Stimulated activated naive CD8-positive, alpha-beta T cell treated with anti-CD3 and anti-CD28 coated beads, Interleukin-15, Interleukin-2, amounts not matched to agents 100 ng/mL and 50 ng/mL, for 24 hours (primary cell): ENCODE measurements around the gene B4GALT4.
"Not testable (repeated sequence)": the region's sequence is repeated elsewhere in the genome, so short reads cannot be mapped to it uniquely, and the experiment has no call there.

Experiments
- H3K27ac Mint-ChIP-seq: one replicate; pipeline ENCODE4 v1.8.0; 2021; ENCODE audit warnings: mild to moderate bottlenecking, mixed read lengths
- H3K27me3 Mint-ChIP-seq: one replicate; pipeline ENCODE4 v1.8.0; 2021; ENCODE audit warnings: mixed read lengths
- H3K36me3 Mint-ChIP-seq: one replicate; pipeline ENCODE4 v1.8.0; 2021; ENCODE audit warnings: low read depth, mixed read lengths
- H3K4me1 Mint-ChIP-seq: one replicate; pipeline ENCODE4 v1.8.0; 2021; ENCODE audit warnings: low read depth, mixed read lengths
- H3K4me3 Mint-ChIP-seq: one replicate; pipeline ENCODE4 v1.8.0; 2021; ENCODE audit warnings: mild to moderate bottlenecking, mixed read lengths
- H3K9me3 Mint-ChIP-seq: one replicate; pipeline ENCODE4 v1.8.0; 2021; ENCODE audit warnings: mixed read lengths

Gene B4GALT4, protein sequence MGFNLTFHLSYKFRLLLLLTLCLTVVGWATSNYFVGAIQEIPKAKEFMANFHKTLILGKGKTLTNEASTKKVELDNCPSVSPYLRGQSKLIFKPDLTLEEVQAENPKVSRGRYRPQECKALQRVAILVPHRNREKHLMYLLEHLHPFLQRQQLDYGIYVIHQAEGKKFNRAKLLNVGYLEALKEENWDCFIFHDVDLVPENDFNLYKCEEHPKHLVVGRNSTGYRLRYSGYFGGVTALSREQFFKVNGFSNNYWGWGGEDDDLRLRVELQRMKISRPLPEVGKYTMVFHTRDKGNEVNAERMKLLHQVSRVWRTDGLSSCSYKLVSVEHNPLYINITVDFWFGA

DNA sequence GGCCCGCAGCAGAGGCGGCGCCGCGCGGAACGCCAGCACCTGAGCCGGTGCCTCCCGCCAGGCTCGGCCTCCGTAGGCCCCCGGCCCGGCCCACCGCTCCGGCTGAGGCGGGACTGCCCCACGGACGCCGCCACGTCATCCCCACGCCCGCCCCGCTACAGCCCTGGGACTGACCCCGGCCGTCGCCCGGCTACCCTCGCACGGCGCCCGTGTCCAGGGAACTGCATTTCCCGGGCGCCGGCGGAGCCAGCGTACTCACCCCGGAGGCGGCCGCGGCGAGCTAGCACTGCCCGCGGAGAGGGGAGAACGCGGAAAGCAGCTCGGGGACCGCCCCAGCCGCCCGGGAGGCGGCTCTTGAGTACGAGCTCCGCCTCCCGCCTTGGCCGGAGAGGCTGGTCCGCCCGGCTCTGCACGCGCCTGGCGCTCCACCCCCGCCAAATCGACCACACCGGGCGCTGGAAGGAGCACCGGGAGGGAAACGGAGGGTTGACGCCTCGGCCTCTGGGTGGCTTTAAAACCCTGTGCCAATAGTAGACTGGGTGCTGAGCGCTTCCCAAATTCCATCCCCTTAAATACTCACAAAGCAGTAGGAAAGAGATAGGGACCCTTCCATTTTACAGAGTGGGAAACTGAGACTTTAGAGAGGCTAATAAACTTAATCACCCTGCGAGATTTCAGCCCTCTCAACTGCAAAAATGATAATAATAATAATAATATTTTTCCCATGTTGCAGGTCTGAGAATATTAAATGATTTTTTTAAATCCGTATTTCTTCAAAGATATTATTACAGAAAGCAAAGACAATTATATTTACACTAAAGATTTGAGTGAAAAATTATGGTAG, at the start of gene B4GALT4:
TSS of gene B4GALT4 (minus strand) at position 288 of the 844 bp plus-strand sequence. CDS start 10,779 bp downstream, outside the sequence.
- Mint-ChIP-seq H3K27ac (peak within 1 kb of the TSS; percentile 87), H3K36me3 (peaks cover 11% of the 10 kb centered on the region), H3K27me3 (no peaks in the 10 kb centered on the region), H3K4me1 (peaks cover 49% of the 10 kb centered on the region), H3K4me3 (peak within 1 kb of the TSS; percentile 82), H3K9me3 (no peaks in the 10 kb centered on the region)

DNA sequence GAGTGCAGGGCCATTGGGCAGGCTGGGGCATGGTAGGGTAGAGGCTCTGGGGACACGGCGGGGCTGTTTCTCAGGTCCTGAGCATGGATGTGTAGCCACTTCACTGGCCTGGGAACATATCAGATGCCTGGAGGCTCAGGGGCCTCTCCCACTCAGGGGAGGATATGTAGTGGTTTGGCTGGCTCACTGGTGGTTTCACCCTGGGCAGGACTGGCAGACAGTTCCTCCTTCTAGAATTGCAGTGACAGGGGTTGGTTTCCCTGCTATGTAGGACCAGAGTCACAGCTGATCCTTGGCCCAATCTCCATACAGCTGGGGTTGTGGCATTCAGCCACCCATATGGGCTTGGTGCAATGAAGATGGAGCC, 48.7 kb upstream of the B4GALT4 start:
- no peak overlapping the region for H3K4me3 Mint-ChIP-seq

DNA sequence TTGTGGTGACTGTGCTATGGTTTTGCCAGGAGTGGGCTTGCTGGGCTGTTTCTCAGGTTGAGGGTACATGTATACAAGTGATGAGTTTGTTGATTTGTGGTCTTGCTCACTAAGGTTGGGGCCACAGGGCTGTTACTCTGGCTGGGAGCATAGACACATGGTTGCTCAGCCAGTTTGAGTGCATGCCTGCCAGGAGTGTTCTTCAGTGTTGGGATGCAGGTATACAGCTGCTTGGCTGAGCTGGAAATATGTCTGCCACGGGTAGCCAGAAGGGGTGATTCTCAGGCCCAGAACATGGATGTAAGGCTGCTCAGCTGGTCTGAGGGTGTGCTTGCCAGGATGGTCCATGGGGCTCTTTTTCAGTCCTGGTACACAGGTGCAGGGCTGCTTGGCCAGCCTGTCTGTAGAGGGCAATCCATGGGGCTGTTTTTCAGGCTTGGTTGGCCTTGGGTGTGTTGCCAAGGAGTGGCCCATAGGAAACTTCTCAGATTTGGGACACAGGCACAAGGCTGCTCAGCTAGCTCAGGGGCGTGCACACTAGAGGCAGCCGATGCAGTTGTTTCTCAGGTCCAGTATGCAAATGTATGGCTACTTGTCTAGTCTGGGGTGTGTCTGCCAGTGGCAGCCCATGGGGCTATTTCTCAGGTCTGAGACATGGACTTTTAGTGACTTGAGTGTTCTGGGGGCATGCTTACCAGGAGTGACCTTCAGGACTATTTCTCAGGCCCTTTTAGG, 48.2 kb upstream of the B4GALT4 start:
- Mint-ChIP-seq H3K4me1 (peaks cover 16% of the 10 kb centered on the region), H3K36me3 (peaks cover 6% of the 10 kb centered on the region), H3K9me3 (peaks cover 14% of the 10 kb centered on the region), H3K27me3 (no peaks in the 10 kb centered on the region), H3K4me3 (no peak overlapping the region), H3K27ac (no peak overlapping the region)

More for the DNA sequence above, 48.7 kb upstream of the B4GALT4 start:
- Mint-ChIP-seq H3K36me3 (peaks cover 6% of the 10 kb centered on the region), H3K9me3 (peaks cover 14% of the 10 kb centered on the region), H3K27me3 (no peaks in the 10 kb centered on the region), H3K4me1 (peaks cover 16% of the 10 kb centered on the region), H3K27ac (no peak overlapping the region)

DNA sequence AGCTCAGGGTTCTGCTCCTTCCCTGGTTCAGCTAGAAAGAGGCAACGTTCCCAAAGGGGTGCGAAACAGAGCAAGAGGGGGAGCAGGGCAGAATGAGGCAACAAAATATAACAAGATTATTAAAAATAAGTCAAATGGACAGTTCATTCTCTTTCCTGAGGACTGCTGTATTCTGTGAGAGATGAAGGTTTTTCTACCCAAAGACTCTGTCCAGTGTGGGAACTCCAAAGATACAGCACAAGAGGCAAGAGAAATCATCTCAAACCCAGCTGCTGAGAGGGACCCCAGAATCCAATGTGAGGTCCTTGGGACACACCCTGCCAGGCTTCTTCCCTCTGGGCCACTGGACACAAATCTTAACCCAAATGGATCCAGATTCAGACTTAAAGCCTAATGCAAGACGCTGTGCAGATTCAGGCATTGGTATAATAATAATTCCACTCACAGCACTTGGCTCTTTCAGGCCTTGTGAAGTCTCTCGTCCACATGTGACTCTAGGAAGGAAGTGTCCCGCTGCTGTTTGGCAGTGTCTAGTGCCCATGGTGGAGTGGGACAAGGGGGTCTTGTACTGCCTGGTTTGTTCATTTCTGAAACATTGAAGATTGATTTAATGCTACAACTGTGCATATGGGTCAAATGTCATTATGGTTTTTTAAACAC, 39.0 kb upstream of the B4GALT4 start:
- peaks cover 14% of the 10 kb centered on the region for H3K9me3 Mint-ChIP-seq
- H3K27me3 Mint-ChIP-seq: no peaks in the 10 kb centered on the region
- H3K4me1 Mint-ChIP-seq: peaks cover 4% of the 10 kb centered on the region
- no peak overlapping the region for H3K27ac Mint-ChIP-seq
- H3K36me3 Mint-ChIP-seq: peaks cover 11% of the 10 kb centered on the region
- H3K4me3 Mint-ChIP-seq: no peak overlapping the region

DNA sequence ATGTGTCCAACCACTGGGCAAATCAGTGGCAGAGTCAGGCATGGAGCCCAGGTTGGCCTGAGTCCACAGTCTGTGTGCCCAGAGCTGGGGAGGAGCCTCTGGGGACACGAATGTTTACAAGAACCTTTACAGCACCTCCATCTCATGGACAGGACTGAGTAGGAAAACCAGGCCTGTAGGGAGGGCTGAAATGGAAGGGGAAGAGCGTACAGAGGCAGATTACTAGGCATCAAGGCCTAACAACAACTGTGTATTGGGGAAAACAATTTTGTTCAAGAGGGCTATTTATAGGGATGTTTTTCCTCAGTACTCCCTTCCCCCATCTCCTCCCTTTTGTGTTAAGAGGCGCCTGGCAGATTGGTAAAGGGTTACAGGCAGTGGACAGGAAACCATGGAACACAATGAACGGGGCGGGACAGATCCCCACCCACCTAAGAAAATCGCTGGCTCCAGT, 38.5 kb upstream of the B4GALT4 start:
- peaks cover 7% of the 10 kb centered on the region for H3K4me1 Mint-ChIP-seq
- no peak overlapping the region for H3K27ac Mint-ChIP-seq
- H3K4me3 Mint-ChIP-seq: no peak overlapping the region
- H3K36me3 Mint-ChIP-seq: peaks cover 11% of the 10 kb centered on the region
- peaks cover 14% of the 10 kb centered on the region for H3K9me3 Mint-ChIP-seq
- H3K27me3 Mint-ChIP-seq: no peaks in the 10 kb centered on the region

DNA sequence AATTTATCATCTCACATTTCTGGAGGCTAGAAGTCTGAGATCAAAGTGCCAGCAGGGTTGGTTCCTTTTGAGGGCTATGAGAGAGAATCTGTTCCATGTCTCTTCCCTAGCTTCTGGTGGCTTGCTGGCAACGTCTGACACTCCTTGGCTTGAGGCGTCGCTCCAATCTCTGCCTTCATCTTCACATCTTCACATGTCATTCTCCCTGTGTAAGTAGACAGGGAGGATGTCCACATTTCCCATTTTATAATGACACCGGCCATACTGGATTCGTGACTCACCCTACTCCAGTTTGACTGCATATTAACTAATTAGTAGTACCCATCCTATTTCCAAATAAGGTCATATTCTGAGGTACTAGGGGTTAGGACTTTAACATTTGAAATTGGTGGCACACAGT, 36.0 kb upstream of the B4GALT4 start:
- peaks cover 7% of the 10 kb centered on the region for H3K4me1 Mint-ChIP-seq
- H3K36me3 Mint-ChIP-seq: peaks cover 1% of the 10 kb centered on the region
- H3K9me3 Mint-ChIP-seq: peaks cover 3% of the 10 kb centered on the region
- H3K27ac Mint-ChIP-seq: no peak overlapping the region
- no peaks in the 10 kb centered on the region for H3K27me3 Mint-ChIP-seq
- H3K4me3 Mint-ChIP-seq: no peak overlapping the region

DNA sequence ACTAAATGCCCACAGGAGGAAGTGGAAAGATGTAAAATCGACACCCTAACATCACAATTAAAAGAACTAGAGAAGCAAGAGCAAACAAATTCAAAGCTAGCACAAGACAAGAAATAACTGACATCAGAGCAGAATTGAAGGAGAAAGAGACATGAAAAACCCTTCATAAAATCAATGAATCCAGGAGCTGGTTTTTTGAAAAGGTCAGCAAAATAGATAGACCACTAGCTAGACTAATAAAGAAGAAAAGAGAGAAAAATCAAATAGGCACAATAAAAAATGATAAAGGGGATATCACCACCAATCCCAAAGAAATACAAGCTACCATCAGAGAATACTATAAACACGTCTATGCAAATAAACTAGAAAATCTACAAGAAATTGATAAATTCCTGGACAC, 29.5 kb upstream of the B4GALT4 start:
- H3K27me3 Mint-ChIP-seq, H3K4me3 Mint-ChIP-seq, H3K27ac Mint-ChIP-seq, H3K9me3 Mint-ChIP-seq, H3K4me1 Mint-ChIP-seq, H3K36me3 Mint-ChIP-seq: not testable (repeated sequence)

DNA sequence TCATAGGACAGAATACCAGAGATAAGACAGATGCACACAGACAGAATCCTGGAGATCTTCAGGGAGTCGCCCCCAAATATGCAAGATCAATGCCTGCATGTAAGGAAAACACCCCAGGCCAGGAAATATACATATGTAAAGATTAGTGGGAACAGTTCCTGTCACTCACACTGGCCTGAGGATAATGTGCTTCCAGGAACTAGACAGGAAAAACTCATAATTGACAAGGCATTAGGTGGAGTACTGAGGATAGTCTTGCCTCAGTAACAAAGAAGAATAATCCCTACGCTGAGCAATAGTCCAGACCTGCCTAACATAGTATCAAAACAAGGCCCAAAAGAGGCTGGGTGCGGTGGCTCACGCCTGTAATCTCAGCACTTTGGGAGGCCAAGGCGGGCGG, 20.4 kb upstream of the B4GALT4 start:
- no peak overlapping the region for H3K4me3 Mint-ChIP-seq
- H3K9me3 Mint-ChIP-seq: no peaks in the 10 kb centered on the region
- no peak overlapping the region for H3K27ac Mint-ChIP-seq
- H3K27me3 Mint-ChIP-seq: no peaks in the 10 kb centered on the region
- peaks cover 5% of the 10 kb centered on the region for H3K4me1 Mint-ChIP-seq
- no peaks in the 10 kb centered on the region for H3K36me3 Mint-ChIP-seq

DNA sequence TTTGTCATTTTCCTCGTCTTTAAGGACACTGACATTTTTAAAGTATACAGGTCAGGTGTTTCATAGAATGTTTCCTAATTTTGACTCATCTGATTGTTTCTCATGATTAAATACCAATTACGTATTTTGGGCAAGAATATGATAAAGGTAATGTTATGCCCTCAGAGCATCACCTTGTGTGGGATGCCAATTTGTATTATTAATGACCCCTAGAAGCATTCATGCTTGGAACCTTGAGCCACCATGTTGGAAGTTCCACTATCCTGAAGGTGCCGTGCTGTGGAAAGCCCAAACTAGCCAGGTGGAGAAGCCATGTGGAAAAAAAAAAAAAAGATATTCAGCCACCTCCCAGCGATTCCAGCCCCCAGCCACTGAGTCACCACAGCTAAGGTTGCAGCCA, 19.1 kb upstream of the B4GALT4 start:
- Mint-ChIP-seq H3K9me3 (no peaks in the 10 kb centered on the region), H3K27ac (no peak overlapping the region), H3K4me1 (peaks cover 5% of the 10 kb centered on the region), H3K4me3 (no peak overlapping the region), H3K27me3 (no peaks in the 10 kb centered on the region), H3K36me3 (no peaks in the 10 kb centered on the region)

DNA sequence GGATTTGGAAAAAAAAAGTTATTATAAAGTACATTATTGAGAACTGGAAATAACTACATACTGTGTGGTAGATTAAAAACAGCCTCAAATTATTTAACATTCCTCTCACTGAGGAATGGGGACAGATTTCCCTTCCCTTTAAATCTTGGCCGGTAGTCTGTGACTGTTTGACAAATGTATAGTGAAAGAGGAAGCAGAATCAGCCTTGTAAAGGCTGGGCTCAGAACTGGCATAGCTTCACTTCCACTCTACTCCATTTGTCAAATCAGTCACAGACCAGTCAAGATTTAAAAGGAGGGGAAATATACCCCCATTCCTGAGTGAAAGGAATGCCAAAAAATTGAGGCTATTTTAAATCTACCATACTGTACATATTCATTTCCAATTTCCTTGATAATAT, 18.2 kb upstream of the B4GALT4 start:
- Mint-ChIP-seq H3K27me3 (no peaks in the 10 kb centered on the region), H3K27ac (no peak overlapping the region), H3K9me3 (no peaks in the 10 kb centered on the region), H3K4me1 (peaks cover 5% of the 10 kb centered on the region), H3K4me3 (no peak overlapping the region), H3K36me3 (no peaks in the 10 kb centered on the region)

DNA sequence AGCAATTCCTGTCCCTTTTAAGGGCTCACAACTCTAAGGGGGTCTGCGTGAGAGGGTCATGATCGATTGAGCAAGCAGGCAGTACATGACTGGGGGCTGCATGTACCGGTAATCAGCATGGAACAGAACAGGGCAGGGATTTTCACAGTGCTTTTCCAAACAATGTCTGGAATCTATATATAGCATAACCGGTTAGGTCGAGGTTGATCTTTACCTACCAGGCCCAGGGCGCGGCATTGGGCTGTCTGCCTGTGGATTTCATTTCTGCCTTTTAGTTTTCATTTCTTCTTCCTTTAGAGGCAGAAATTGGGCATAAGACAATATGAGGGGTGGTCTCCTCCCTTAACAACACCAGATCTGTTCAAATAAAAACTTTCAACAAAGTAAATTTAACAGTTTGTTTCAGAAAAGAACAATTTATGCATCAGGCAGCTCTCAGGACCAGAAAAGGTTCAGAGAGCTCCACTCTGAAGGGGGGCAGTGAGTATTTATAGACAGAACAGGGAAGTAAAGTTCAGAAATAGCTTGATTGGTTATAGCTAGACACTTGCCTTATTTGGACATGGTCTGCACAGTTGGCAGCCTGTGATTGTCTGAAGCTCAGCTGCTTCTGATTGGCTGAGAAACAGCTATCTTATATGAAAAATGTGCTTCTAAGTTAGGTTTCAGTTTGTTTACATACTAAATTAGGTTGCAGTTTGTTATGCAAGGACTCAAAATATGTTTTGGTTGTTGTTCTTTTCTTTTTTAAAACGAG, 17.2 kb upstream of the B4GALT4 start:
- H3K9me3 Mint-ChIP-seq: no peaks in the 10 kb centered on the region
- no peaks in the 10 kb centered on the region for H3K36me3 Mint-ChIP-seq
- peaks cover 5% of the 10 kb centered on the region for H3K4me1 Mint-ChIP-seq
- no peak overlapping the region for H3K27ac Mint-ChIP-seq
- H3K27me3 Mint-ChIP-seq: no peaks in the 10 kb centered on the region
- H3K4me3 Mint-ChIP-seq: no peak overlapping the region

DNA sequence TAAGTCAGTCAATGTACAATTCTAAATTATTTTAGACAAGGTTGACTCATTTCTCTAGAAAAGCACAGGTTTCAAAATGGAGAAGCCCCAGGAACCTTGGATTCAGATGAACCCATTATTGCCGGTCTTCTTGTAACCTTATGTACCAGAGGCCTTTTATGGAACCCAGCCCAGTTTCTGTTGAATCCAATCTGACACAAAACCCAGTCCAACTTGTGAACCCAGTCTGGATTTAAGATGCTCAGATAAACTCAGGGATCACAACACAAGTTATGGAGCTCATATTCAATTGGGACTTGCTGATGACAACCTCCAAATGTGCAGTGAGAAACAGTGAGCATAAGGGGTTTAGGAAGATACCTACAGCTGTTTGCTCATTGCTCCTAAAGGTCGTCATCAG, 16.4 kb upstream of the B4GALT4 start:
- Mint-ChIP-seq H3K4me3 (no peak overlapping the region), H3K27ac (no peak overlapping the region), H3K9me3 (no peaks in the 10 kb centered on the region), H3K36me3 (no peaks in the 10 kb centered on the region), H3K27me3 (no peaks in the 10 kb centered on the region), H3K4me1 (peaks cover 5% of the 10 kb centered on the region)

DNA sequence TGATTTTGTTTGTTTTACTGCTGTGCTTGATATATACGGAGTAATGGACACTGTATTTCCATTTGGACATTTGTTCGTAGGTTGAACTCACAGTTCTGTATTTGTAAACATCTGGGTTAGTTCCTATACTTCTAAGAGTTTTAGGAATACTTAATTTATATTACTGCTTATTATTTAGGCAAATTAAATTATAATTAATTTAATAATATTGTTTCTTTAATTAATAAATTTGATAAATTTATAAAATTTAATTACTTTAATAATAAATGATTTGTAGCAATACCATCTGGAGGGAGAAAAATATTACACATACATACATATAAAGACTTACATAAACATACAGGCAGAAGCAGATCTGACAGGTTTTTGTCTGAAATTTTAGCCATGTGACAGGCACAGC, 14.5 kb upstream of the B4GALT4 start:
- Mint-ChIP-seq H3K4me3 (no peak overlapping the region), H3K27ac (no peak overlapping the region), H3K36me3 (no peaks in the 10 kb centered on the region), H3K9me3 (no peaks in the 10 kb centered on the region), H3K27me3 (no peaks in the 10 kb centered on the region), H3K4me1 (peaks cover 5% of the 10 kb centered on the region)

DNA sequence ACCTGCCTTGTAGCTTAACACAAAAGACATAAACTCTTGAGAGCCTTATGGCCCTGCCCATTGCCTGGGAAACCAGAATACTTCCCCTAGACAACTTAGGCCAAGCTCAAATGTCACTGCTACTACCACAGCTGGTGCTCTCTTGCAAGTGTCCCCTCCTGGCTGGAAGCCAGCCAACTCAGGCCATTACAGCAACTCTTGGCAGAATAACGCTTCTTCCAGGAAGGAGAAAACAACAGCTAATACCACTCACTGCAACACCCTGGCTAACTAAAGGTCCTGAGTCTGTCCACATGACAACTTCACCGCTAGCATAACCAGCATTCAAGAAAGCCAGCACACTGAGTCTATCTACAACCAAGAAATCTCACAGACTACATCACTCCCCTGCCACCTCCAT, 5.1 kb upstream of the B4GALT4 start:
- peaks cover 7% of the 10 kb centered on the region for H3K4me1 Mint-ChIP-seq
- peaks cover 9% of the 10 kb centered on the region for H3K9me3 Mint-ChIP-seq
- no peak overlapping the region for H3K4me3 Mint-ChIP-seq
- H3K27me3 Mint-ChIP-seq: no peaks in the 10 kb centered on the region
- H3K27ac Mint-ChIP-seq: no peak overlapping the region
- no peaks in the 10 kb centered on the region for H3K36me3 Mint-ChIP-seq
